Cardiac fibroblast (primary cell): ENCODE measurements around the gene RGL2.
A peak's percentile ranks its signal among the peaks of the same experiment; 100 is the strongest.
"Not testable (repeated sequence)": the region's sequence is repeated elsewhere in the genome, so short reads cannot be mapped to it uniquely, and the experiment has no call there.

Experiments used
- DNase-seq, 2 donors: peaks; one replicate each; pipeline versions ENCODE4 v3.0.0 to v3.0.0-alpha.2; 2010; ENCODE audit warnings: low read depth in 2 of 2
- H3K4me3 ChIP-seq, 2 donors: replicated peaks in 1 of 2; 1 replicate in 1 of 2; 2 replicates in 1 of 2; pipeline ENCODE4 v1.5.1; 2011; ENCODE audit warnings: low read depth in 2 of 2, low read length in 2 of 2, mild to moderate bottlenecking in 2 of 2, moderate library complexity in 1 of 2
- CTCF ChIP-seq: IDR thresholded peaks from one replicate; pipeline ENCODE4 v1.5.1; 2011; ENCODE audit warnings: low read depth, mild to moderate bottlenecking, low read length, inconsistent platforms

The RGL2 gene

GRCh38 chr6:33272275-33273128, 26.2 kb downstream of the RGL2 start:
- DNase-seq = no peak
- TF ChIP-seq CTCF = no peak
- peak overlapping the region; percentile 84 to 95 for H3K4me3 ChIP-seq

DNA sequence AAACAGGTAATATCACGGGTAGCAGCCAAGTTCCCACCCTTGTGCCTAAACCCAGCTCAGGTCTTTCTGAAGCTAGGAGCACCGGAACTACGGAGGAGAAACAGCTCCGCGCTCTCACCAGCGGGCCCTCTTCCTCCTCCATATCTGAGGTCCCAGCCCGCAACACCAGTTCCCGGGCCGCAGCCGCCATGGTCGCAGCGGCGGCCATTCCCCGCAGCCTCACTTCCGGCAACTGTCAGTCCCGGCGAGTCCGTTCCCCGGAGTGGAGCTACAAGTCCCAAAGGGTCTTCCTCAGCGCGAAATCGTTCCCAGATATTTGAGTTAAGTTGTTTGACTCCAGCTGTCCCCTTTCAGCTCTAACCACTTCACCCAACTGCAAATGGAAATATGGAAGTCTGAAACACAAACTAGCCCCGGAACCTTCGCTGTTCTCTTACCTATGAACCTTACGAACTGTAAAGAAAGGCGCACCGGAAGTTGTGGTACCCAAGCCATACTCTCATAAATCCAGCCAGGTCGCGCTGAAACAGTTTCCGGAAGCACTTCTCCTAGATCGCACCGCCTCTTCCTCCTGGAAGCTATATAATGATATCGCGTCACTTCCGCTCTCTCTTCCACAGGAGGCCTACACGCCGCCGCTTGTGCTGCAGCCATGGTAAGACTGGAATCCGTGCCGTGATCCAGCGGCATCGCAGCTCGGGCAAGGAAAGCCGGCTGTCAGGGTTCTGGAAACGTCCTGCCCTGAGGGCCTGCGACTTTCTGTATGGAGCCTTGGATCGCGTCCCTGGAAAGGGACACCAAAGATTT, 27.1 kb downstream of the RGL2 start, which contains the start of the genes RPS18 and VPS52:
Gene RPS18, plus strand, starts transcription at position 608 of the 807 bp plus-strand sequence. Its CDS starts 45 bp downstream, at position 653.
Gene VPS52, minus strand, starts transcription at position 409 of the 807 bp plus-strand sequence. Its CDS starts 201 bp downstream, at position 208.
- TF ChIP-seq CTCF = no peak
- peak within 1 kb of the TSS; percentile 84 to 95 for H3K4me3 ChIP-seq
- DNase-seq = peak; percentile 100

DNA sequence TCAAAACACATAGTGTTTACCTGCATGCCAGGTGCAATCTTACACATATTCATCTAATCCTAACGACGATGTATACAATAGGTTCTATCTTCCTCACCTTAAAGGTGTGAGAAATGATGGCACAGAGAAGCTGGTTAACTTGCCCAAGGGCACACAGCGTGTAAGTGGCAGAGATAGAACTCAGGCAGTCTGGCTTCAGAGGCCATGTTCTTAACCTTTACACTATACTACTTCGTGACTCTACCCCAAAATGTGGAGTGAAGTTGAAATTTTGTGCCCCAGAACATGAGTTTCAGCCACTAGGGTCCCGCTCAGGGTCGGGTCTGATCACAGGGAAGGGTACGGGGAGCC, 27.6 kb downstream of the RGL2 start:
- no peak for TF ChIP-seq CTCF
- peak overlapping the region; percentile 84 to 95 for H3K4me3 ChIP-seq
- no peak for DNase-seq

DNA sequence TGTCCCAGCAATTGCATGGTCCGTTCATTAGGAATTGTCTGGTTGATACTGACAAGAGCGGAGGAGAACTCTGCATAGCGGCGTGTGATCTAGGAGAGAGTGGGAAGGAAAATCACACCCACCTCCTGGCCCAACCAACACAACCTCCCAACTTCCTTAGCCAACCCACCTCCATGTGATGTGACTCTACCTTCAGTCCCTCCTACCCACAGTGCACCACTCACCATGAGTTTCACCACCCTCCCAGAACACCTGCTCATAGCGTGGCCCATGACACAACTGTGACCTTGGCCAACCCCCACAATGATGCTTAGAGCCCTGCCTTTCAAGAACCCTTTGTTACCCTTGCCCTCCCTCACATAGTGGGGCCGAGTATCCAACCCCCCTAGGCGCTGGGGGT, 34.7 kb downstream of the RGL2 start:
- TF ChIP-seq CTCF = no peak
- DNase-seq = no peak
- H3K4me3 ChIP-seq = no peak overlapping the region

- DNase-seq = not testable (repeated sequence)
Observed at GRCh38 chr6:33262490-33262889, 36.3 kb downstream of the RGL2 start.

DNA sequence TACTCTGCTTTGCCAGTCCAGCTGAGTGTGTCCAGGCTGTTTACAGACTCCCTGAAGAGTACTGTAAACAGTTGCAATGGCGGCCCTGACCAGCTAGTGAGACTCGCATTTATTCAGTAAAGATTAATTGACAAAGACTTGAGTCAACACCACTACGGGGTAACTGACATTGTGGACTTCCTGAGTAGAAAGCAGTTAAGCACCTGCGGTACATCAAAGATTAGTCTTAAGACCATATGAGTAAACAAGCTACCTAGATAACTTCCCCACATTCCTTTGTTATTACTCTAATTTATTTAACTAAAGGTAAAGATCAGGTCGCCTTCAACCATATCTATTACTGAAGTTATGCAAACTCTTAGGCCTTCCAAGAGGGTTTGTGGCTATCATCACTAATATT, 39.7 kb downstream of the RGL2 start:
- no peak for DNase-seq
- no peak overlapping the region for H3K4me3 ChIP-seq
- no peak for TF ChIP-seq CTCF

More at GRCh38 chr6:33262490-33262889, 36.3 kb downstream of the RGL2 start:
- not testable (repeated sequence) for H3K4me3 ChIP-seq

GRCh38 chr6:33254591-33254990, 44.2 kb downstream of the RGL2 start:
- TF ChIP-seq CTCF = no peak
- no peak overlapping the region for H3K4me3 ChIP-seq
- DNase-seq = no peak
